Medulla oblongata (tissue), 1 donor: ENCODE data around the gene MAML2.
A peak's percentile ranks its signal among the peaks of the same experiment; 100 is the strongest.

Experiments used
- DNase-seq: peaks from one replicate; pipeline ENCODE4 v3.0.0-alpha.2; 2015; ENCODE audit errors: extremely low spot score

MAML2 gene

DNA sequence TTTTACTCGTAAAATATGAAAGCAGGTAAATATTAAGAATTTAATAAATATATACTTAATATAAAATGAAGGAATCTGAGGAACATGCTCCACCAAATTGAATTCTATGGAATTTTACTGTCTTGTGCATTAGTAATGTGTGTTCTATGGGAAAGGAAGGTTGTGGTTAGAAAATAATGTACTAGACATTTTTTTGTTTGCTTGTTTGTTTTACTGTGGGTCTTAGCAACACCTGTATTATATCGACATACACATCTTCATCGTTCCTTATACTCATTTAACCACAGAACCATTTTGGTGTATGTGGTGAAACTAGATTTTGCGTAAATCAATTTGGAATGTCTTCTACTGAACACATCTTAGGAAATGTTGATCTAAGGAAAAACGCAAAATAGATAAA lies 304.9 kb downstream of the MAML2 start:
- DNase-seq = no peak

DNA sequence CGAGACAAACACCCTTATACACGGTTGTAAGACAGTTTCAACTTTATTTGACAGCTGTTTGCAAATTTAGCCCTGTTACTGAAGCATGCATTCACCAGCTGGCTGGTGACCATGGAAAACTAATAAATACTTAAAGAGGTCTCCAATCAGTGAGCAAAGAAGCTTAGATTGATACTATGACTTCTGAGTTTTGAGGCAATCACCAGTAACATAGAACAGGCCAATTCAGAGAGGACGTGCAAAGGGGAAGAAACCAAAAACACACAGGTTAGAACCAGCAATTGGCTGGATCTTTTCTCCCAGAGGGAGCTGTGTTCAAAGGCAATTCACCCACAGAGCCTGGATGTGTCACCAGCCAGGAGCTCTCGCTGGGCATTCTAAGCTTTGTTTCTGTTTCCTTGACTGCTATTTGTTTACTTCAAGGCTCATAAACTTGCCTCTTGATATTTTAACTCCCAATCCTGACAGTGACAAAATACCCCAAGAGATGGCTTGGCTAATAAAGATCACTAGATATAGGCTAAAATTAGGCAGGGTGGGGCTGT lies 305.5 kb downstream of the MAML2 start:
- peak; percentile 68 for DNase-seq

DNA sequence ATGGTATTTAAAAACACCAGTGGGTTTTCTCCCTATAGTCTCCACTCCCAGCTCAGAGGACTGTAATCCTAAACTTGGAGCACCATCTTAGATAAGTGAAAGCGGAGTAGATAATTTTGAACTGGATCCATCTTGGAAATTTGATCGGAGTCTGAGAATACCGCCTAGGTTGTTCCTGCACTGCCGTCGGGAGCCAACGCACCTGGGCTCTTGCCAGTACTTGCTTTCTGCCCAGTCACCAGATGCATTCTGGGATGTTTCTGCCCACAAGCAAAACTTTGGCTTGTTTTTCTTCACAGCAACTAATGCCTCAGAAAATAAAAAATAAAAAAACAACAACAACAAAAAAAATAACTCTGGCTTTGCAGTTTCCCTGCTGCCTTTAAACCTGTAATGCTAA lies 306.1 kb downstream of the MAML2 start:
- no peak for DNase-seq

DNA sequence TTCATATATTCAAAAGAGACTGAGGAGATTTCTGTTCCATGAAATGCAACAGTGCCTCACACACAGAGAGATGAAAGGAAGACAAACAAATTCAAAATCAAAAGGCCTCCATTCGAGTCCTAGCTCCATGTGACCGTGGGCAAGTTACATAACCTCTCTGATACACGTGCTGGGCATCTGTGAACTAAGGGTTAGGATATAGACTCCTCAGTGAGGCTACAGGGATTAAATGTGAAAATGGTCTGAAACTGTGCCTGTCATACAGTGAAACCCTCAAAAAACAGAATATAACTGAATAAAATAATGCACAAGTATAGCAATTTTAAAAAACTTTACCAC lies 307.3 kb downstream of the MAML2 start:
- no peak for DNase-seq

DNA sequence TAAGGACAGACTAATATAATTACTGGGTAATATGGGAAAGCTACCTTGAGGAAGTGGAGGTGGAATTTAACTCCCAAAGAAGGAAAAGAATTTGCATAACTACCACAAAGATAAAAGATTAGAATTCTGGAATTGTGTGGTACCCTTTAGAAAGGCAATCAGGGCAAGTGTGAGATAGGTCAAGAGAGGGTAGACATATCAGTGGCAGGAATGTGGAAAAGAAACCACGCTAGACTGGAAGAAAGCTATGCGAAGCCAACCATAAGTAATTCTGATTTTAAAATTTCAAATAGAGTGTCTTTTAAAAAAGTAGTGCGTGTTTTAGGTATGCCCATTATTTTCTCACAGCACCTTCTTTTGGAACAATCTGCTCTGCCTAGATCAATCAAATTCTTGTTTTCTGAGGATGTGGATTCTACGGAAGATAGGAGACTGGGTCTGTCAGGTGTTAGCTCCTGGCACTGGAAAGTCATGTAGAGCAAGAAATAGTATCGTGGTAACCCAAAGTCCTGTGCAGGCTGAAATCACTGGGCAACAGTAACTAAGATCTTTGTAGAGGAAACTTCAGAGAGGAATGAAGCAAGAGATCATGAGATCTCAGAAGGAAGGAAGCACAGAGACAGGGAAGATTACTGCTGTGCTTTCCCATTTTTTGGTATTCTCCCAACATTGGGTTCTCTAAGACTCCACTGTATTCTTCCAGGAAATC lies 307.8 kb downstream of the MAML2 start:
- peak; percentile 69 for DNase-seq

DNA sequence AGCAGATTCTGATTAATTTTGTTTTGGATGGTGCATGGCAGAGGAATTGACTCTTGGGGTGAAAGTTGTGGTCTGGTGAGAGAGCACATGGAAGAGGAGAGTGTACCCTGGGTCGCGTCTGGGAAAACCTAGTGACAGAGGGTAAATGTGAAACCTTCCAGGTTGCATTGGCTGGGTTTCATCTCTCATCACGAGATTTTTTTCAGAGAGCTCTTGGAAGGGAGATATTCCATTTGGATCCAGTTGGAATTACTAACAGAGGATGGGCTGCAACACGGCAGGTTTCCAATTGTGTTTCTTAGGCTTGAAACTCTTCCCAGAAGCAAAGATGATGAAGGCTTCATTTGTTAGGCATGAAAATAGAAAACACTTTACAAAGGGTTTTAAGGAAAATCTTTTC lies 309.4 kb downstream of the MAML2 start:
- no peak for DNase-seq

DNA sequence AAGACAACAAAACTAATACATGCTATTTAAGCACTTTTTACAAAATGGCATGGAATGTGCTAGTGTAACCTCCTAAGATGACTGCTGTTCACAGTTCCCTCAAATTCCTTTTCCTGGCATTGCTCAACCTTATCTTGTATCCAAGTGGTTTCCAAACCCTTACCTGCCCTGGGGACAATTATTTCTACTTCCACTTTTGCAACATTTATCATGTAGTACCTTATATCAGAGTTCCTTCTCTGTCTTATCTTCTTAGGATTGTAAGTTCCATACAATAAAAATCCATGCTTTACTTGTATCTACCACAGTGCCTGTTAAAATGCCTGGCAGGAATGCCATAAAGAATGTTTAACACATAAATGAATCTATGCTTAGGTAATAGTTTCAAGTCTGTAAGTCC lies 309.9 kb downstream of the MAML2 start:
- DNase-seq = no peak

DNA sequence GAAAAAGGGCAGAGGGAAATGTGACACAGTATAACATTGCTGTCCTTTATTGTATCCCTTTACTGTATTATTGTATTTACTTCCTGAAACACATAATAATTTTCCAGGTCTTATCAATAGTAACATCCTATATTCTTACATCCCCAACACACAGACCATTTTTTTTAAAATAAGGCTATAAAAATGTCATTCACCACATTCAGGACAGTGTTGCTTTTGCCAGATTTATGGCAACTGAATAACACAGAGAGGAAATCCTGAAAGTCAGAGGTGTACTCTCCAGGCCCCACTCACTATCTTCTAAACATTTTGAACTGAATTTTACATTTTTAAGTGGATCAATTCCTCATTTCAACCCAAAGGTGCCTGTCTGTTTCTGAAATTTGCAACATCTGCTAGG lies 314.2 kb downstream of the MAML2 start:
- no peak for DNase-seq

DNA sequence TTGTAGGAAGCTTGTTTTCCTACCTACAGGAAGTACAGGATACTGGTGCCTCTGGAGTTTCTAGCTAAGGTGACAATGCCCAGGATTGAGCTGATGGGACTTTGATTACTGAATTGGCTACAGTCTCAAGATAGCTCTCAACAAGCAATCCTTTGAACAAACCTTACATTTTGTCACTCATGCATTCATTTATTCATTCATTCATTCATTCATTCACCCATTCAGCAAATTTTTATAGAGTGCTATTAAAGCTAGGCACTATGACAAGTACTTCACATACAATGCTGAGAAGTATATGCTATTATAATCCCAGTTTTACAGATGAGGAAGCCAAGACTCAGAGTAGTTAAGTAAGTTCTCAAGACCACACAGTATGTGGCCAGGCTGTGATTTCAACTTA lies 316.0 kb downstream of the MAML2 start:
- DNase-seq = no peak

DNA sequence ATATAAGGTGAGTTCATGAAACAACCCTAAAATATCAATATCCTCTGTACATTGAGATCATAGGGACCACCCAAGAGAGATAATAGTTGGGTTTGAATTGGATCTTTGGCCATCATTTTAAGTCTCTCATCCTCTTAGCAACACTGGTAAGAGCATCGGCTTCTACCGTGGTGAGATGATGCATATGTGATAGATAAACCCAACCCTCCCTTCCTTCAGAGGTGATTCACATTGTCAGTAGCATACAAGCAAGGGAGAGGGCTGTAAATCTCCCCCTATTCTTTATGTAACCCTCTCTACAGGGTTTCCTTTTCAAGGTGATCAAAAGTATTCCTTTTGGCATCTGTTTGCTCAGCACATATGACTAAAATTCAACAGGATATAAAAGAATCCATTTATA lies 316.7 kb downstream of the MAML2 start:
- no peak for DNase-seq

DNA sequence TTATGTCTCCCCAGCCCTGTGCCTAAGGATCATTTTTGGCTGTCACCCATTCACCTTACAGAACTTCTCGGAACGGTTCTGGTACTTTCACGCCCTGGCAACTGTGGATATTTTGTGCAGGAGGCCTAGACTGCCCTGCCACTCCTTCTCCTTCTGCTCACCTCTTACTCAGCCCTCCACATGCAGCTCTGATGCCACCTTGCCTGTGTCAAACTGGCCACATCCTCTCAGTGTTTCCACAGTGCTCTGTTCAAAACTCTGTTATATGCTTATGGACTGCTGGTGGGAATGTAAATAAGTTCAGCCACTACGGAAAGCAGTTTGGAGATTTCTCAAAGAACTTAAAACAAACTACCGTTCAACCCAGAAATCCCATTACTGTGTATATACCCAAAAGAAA lies 318.3 kb downstream of the MAML2 start:
- no peak for DNase-seq

DNA sequence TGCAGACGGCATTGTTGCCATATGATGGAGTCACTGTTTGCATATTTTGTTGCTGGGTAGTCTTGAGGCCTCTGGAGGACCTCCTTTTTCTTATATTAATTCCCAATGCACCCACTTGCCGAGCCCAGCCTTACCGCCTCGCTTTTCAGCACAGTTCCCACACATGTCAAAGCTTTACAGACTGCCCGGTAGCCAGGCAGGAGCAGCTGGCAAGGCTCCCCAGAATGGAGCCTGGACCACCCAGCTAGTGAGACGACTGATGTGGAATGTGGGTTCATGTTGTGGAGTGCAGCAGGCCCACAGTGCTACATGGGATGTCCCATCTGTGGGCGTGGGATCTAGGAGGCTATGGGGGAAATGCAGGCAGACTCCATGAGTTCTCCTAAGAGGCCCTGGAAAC lies 319.7 kb downstream of the MAML2 start:
- no peak for DNase-seq

DNA sequence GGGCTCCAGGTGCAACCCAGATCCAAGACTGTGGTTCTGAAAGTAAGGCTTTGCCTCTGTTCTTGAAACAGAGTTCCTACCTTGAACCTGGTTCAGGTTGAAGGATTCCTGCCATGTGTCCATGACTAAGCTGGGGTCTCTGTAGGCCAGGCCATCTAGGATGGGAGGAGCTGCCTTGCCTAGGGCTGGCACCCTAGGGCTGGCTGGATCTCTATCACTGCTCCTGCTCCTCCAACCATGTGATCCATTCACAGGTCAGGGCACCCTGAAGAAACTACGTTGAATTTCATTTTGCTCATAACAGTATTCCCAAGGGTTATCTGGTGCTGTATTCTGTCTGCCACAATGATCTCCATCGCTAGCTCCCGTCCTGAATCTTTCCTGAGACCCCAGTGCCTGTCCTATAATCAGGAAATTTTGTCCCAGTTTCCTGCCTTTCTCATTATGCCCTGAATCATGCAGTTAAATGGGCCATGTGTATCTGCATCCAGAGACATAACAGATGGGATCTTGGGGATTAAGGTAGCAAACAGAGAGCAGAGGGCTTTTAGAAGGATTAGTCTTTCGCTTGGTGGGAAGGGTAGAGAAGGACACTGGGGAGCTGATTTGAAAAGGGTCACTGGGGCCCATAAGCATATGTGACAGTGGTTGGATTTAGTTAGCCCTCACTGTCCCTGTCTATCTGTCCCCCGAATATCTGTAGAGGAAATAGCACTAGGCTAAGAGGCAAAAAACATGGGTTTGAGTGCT lies 320.9 kb downstream of the MAML2 start:
- no peak for DNase-seq

DNA sequence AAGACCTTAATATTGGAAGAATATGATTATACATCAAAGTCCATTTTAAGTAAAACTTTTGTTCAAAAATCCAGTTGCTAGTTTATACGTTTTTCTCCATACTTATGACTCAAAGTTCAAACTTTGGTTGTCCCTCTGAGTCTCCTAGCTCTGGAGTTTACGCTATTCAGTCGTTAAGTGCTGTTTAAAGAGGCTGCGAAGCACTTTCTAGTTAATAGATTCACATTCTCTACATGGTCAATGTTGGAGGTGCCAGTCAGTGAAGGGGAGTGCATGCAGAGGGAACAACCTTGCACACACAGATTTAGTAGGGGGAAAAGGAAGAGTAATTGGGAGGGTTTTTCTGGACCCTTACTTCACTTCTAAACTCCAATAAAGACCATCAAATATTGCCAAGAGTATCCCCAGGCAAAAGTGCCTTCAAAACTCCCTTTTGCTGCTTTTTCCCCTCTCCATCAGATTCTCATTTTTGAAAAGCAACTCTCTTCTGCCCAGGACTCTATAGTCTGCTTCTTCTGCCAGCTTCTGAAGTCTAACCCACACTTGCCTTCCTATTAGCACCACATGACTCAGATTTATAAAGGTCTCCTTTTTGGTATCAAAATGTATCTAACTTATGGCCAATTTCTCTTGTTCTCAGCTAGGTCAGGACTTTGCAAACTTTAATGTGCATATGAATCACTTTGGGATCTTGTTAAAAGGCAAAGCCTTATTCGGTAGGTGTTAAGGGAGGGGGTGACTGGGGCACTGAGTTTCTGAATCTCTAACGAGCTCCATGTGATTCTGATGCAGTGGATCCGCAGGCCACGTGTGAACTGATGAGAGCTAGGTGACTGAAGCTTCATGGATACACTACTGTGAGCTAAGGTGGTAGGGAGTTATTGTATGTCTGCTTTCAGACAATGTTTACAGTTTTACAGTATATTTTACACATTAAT lies 322.9 kb downstream of the MAML2 start:
- DNase-seq = no peak

DNA sequence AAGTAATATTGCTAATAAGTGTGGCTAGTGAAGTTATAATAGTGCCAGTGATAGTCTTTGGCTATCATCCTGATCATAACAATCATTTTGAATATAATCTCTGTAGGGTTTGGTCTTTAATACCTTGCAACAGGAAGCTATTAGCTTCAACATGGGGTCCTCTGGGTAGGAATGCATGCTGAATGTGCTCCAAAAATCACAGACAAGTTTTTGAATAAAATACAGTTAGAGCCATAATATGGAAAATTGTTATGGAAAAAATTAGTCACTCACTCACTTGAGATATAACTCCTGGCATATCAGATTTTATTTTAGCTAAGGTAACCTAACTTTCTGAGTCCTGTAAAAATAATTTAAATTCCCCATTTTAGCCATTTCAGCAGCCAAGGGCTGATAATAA lies 323.7 kb downstream of the MAML2 start:
- DNase-seq = no peak

DNA sequence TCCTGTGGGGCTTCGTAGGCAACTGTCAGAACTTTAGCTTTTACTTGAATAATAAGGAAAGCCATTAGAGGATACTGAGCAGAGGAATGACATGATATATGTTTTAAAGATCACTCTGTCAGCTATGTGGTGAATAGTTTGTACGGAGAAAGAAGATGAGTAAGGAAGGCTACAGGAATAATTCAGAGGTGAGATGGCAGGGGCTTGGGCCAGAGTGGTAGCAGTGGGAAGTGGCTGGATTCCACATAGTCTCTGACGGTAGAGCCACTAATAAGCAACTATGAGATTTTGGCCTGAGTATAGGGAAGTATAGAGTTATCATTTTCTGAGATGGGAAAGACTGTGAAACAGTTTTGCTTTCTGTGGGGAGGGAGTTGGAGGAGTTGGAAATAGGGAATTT lies 325.1 kb downstream of the MAML2 start:
- DNase-seq = no peak

DNA sequence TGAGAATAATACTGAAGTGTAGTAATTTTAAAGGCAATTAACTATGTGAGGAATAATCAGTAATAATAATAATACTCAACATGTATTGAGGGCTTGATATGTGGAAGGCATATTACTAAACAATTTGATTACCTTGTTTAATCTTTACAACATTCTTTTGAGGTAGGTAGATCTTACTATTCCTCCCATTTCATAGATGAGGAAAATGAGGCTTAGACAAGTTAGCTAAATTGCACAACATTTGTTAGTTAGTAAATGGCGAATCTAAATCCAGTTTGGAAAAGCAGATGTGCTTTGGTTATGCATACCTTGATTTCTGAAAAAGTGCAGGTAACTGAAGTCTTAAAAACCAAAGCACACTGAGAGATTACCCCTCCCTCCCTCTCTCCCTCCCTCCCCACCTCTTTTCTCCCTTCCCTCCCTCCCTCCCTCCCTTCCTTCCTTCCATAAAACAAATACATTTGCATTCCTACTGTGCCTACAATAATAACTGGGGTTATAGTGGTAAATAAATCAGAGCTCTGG lies 326.0 kb downstream of the MAML2 start:
- DNase-seq = no peak

DNA sequence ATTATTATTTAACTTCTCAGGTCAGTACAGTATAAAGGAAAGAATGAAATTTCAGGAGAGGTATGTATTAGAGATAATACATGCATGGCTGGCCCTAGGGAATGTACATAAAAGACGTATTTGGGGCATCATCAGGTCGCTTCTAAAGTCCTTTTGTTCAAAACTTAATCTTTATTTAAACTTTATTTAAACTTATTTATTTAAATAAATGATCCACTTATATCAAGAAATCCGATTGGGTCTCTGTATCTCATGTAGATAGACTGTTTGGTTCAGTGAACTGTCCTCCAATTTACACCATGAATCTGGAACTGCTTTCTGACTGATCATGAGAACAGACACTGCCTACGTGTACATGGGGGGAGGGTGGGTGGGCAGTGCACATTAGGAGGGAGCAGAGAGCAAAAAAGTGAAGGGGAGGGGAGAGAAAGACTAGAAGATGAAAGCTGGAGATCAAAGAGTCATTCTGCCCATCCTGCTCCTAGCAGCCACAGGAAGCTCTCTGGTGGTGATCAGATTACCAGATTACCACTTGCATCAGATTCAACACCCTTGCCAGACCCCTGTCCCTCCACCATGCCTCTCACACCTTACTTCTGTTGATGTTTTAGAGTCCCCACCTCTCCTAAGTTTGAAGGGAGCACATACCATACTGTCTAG lies 327.0 kb downstream of the MAML2 start:
- no peak for DNase-seq

DNA sequence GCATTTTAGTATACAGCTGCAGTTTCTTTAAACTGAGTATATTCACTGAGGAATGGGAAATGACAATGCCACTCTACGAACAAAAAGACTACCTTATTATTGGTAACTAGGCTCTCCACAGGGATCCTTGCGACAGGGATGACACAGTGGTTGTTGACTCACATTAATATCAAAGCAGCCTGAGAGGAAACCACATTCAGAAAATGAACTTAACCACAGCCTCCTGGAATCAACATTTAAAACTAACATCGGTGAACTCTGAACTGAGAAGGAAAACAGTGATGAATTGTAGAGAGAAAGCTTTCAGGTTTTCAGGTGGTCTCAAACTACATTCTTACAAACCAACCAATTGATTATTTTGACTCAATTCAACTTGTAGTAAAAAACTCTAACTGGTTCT lies 328.8 kb downstream of the MAML2 start:
- no peak for DNase-seq

DNA sequence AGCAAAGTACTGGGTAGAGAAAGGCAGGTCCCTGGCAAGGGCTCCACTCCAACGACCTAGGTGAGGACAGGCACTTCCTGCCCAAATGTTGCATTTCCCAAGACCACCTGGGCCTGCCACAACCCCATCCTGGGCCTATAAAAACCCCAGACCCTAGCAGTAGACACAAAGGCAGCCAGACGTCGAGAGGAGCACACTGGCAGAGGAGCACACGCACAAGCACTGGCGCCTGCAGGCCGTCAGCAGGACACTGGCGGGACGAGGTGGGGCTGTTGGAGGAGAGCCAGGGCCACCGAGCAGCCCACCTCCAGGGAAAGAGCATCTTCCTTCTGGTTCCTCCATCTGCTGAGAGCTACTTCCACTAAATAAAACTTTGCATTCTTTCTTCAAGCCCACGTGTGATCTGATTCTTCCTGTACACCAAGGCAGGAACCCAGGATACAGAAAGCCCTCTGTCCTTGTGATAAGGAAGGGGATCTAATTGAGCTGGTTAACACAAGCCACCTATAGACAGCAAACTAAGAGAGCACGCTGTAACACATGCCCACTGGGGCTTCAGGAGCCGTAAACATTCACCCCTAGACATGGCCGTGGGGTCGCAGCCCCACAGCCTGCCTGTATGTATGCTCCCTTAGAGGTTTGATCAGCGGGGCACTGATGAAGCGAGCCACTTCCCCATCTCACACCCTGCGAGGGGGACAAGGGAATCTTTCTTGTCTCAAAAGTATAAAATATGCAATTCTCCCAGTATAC lies 329.4 kb downstream of the MAML2 start:
- no peak for DNase-seq
